ENCODE measurements around the gene CBX4.

The CBX4 gene

DNA sequence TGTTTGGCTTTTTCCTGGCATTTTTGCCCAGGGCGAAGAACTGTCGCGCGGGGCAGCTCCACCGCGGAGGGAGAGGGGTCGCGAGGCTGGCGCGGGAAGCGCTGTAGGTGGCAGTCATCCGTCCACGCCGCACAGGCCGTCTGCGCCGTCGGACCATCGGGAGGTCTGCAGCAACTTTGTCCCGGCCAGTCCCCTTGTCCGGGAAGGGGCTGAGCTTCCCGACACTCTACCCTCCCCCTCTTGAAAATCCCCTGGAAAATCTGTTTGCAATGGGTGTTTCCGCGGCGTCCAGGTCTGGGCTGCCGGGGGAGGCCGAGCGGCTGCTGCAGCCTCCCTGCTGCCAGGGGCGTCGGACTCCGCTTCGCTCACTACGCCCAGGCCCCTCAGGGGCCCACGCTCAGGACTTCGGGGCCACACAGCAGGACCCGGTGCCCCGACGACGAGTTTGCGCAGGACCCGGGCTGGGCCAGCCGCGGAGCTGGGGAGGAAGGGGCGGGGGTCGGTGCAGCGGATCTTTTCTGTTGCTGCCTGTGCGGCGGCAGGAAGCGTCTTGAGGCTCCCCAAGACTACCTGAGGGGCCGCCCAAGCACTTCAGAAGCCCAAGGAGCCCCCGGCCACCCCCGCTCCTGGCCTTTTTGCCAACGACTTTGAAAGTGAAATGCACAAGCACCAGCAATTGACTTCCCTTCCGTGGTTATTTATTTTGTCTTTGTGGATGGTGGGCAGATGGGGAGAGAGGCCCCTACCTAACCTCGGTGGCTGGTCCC is 2.3 kb upstream of the CBX4 start:
- DNase-seq = no peak

- no peak for DNase-seq
Measured at GRCh38 chr17:79840989-79841286, 1.7 kb upstream of the CBX4 start.

- peak in 1 of 2 experiments; percentile 27 for DNase-seq
Measured at GRCh38 chr17:79840269-79840988, 1.2 kb upstream of the CBX4 start.

DNA sequence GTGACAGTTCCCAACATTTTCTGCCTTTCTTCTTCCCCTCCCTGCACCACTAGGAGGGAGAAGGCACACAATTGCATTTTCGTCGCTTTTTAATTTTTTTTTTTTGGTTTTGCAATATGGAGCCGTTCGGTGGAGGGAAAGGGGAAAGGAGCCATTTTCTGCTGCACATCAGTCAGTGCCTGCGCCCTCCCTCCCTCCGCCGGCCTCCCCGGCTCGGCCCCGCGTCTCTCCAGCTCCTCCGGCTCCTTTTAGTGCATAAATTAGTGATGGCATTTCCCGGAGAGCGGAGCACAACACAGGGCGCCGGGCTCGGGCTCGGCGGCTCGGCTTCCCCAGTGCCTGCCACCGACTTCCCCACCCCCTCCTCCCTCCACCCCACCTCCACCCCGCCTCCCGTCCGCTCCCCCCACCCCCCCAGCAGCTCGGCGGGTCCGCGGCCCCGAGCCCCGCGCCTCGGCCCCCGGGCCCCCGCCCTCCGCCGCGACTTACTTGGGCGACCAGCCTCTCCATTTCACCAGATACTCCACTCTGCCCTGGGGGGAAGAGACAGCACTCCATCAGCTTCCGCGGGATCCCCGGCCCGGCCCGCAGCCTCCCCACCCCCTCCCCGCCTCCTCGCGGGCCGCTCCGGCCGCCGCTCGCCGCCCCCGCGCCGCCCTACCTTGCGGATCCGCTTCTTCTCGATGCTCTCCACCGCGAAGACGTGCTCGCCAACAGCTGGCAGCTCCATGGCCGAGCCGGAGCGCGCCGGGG is 542 bp downstream of the CBX4 start:
- peak in 1 of 2 experiments; percentile 54 for DNase-seq

DNA sequence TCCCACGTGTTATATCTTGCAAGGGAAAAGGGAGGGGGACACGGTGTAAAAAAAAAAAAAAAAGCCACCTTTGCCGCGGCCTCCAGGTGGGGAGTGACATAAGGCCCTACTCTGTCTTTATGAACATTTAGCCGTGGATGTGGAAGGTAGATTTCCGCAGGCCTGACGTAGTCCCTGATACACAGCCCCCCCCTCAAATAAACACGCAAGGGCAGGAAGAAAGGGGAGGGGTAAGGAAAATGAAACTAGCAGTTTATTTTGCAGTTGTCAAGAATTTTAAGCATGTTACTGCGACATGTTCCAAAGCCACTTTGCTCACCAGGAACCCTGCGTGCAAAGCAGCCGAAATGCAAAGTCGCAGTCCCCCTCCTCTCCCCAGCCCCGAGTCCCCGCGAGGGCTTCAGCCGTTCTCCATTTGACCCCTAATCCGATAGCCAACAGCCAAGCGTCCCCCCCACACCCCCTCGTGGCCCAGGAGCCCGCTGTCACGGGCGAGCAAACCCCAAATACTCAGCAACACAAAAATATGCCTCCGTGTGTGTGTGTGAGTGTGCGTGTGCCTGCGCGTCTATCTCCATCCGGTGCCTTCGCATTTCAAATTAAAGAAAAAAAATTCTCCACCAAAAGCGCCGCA is 1.2 kb downstream of the CBX4 start:
- peak in 1 of 2 experiments; percentile 47 for DNase-seq

GRCh38 chr17:79836972-79837887 is 2.0 kb downstream of the CBX4 start:
- DNase-seq = peak; percentile 36 to 68

GRCh38 chr17:79836510-79836971 is 2.7 kb downstream of the CBX4 start:
- no peak for DNase-seq

- DNase-seq = peak in 1 of 2 experiments; percentile 16
Measured at GRCh38 chr17:79835953-79836509, 3.2 kb downstream of the CBX4 start.

DNA sequence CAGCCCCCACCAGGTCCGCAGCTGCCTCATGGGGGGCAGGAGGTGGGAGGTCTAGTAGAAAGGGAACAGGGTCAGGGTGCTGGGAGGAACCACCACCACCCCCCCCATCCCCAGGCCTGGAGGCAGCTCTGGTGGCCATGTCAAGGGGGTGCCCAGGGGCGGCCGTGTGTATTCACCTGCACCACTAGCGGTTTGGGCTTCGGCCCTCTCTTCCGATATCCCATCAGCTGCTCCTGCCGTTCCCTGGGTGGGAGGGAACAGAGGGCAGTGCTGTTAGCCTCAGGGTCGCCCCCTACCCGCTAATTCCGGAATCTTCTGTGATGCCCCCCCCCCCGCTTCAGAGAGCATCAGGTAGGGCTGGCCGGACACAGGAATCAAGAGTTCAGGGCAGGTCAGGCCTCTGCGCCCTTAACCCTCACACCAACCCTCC is 3.8 kb downstream of the CBX4 start:
- no peak for DNase-seq

- no peak for DNase-seq
Measured at GRCh38 chr17:79834565-79835469, 4.4 kb downstream of the CBX4 start.

DNA sequence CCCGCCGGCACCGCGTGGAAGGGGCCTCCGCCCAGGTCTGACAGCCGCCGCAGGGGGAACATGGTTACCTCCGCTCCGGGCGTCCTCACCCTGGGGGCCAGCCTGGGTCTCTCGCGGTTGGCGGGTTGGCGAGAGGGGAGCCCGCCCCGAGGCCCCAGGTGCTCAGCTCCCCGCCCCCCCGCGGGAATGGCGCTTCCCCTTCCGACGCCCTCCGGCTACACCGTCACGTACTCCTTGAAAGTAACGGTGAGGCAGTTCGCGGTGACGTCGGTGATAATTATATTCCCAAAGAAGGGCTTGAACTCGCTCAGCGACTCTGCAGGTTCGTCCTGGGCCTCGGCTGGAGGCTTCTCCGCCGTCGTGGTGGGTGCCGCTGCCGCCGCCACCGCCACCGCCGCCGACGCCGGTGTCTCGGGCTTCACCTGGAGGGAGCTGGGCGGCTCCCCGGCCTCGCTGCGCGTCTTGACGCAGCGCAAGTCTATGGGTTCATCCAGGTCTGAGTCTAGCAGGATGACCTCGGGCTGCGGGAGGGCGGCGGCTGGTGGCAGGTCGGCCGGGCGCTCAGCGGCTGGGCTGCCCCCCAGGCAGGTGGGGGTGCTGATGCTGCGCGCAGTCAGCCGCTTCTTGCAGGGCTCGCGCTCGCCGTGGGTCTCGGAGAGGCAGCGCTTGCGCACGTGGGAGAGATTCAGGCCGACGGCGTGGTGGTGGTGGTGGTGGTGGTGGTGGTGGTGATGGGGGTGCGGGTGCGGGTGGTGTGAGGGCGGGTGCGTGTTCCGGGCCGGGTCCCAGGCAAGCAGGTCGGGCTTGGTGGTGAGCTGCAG is 5.3 kb downstream of the CBX4 start:
- no peak for DNase-seq

GRCh38 chr17:79833110-79833450 is 6.2 kb downstream of the CBX4 start:
- no peak for DNase-seq

DNA sequence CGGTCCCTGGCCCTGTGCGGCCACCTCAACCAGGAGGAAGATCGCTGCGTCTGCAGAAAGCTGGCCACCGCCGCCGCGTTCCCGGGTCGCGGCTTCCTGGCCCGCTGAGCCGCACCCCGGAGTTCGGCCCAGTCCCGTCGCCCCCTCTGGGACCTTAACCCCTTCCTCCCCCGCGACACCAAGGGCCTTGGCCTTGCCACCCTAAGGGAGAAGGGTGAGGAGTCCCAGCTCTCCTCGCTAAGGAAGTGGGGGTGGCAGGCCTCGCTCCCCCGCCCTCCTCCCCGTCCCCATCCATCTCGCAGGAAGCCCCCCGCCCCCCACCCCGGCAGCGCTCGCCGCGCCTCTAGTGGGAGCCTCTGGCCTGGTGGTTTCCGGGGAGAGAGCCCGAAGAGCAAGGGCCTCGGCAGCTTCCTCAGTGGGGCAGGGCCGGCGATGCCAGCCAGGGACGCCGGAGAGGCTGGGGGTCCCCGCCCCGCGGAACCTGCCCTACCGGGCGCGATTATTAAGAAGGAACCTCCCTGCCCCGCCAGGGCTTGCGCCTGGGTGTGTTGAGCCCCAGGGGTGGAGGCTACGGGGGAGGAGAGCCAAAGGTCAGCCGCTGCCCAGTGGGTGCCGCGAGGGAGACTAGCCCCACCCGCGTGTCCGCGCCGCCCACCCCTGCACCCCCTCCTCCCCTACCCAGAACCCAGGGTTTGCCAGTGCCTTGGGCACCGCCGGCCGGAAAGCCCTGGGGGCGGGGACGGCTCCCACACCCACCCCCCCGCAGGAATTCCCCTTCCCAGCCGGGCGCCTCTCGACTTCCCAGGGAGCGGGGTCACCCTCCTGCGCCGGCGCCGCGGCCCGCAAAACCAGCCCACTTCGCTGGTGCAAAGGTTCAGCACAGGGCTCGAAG is 6.8 kb downstream of the CBX4 start:
- no peak for DNase-seq

DNA sequence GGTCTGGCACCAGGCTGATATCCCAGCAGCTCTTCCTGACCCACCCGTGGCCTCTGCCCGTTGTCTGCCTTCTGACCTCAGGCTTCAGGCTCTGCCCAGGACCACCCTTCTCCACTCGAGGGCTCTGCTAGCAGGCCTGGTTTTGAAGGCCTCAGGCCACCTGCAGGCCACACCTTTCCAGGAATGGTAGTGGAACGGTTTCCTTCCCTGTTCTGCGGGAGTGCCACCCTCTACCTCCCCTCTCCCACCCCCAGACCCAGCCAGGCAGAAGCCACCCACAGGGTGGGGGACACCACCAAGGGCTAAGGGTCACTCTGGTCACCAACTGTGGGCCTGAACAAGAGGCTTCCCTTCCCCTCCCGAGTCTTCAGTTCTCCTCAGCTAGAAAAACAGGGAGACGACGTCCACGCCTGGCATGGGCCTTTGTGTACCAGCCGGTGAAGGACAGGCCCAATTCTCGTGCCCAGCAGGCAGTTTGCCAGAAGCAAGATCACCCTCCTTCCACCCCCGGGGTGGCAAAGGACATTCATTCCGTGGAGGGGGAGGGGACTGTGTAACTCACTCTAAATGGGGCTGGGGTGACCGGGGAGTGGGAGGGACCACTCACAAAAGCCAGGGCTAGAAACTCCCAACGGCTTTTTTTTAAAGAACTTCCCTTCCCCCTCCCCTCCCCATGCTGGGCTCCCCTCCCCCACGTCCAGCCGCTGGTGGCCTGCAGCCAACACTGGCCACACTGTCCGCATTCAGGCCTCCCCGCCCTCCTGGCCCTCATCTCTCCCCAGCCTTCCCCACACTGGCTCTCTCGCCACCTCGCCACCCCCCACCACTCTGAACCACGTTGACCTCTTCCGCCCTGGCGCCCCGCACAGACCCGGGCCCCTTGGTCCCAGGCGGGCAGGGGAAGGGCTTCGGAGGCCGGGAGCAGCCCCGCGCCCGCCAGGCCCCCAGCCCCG is 7.7 kb downstream of the CBX4 start:
- DNase-seq = no peak

GRCh38 chr17:79830763-79831264 is 8.4 kb downstream of the CBX4 start:
- no peak for DNase-seq

- DNase-seq = no peak
Measured at GRCh38 chr17:79830303-79830702, 8.9 kb downstream of the CBX4 start.

GRCh38 chr17:79829457-79829856 is 9.8 kb downstream of the CBX4 start:
- no peak for DNase-seq
